Retinal pigment epithelial cell (primary cell): ENCODE results near the gene CACNG8.
A peak's percentile ranks its signal among the peaks of the same experiment; 100 is the strongest.

Experiments
- DNase-seq: peaks from one replicate; pipeline ENCODE4 v3.0.0-alpha.2; 2010; ENCODE audit warnings: low read depth
- H3K4me3 ChIP-seq: 2 replicates; pipeline ENCODE4 v1.5.1; 2011; ENCODE audit warnings: mild to moderate bottlenecking, low read length, control low read depth, moderate library complexity
- CTCF ChIP-seq: conservative IDR thresholded peaks from 2 replicates; pipeline ENCODE4 v1.5.1; 2011; ENCODE audit warnings: low read depth, low read length, control low read depth, inconsistent platforms

The CACNG8 gene

DNA sequence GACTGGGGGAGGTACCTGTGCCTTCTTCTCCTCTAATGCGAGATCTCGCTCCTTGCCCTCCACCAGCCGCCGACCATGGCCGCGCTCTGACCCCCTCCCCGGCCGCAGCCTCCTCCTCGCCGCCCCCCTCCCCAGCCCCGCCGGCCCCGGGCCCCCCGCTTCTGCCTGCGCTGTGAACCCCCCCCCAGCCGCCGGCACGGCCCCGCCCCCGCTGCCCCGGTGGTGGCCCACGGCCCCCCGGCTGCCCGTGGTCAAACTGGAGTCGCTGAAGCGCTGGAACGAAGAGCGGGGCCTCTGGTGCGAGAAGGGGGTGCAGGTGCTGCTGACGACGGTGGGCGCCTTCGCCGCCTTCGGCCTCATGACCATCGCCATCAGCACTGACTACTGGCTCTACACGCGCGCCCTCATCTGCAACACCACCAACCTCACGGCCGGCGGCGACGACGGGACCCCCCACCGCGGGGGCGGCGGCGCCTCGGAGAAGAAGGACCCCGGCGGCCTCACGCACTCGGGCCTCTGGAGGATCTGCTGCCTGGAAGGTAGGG is at the start of gene CACNG8:
Gene CACNG8, plus strand, starts transcription at position 51 of the 545 bp plus-strand sequence.
- no peak for TF ChIP-seq CTCF
- DNase-seq, result no peak
- no peak within 1 kb of the TSS for H3K4me3 ChIP-seq

DNA sequence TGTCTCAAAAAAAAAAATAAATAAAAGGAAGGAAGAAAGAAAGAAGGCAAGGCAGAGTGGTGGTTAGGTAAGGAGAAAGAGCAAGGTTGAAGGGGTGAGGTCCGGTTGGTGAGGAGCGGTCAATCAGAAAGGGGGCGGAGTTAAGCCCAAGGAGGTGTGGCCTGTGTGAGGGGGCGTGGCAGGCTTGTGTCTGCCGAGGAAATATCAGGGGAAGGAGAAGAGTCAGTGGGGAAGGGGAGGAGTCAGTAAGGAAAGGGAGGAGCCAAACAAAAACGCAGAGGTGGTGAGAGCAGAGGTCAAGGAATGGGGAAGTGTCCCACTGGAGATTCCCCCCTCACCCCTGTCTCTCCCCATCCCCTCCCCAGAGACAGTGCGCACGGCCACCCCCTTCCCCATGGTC is 47.7 kb upstream of the CACNG8 start:
- no peak for DNase-seq
- TF ChIP-seq CTCF, result no peak
- H3K4me3 ChIP-seq, result no peak overlapping the region

DNA sequence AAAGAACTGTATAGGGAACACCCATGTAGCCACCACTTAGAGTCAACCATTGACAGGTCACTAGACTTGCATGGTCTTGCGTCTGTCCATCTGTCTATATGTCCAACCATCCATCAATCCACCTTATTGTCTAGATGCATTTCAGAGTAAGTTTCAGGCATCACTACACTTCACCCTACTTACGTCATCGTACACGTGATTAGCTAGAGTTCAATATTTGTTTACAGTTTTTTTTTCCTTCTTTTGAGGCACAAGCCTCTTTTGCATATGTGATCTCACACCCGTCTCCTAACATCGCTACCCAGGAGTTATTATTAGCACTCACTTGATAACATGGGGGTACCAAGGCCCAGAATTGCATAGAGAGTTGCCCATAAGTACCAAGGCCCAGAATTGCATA is 46.7 kb upstream of the CACNG8 start:
- DNase-seq, result no peak
- H3K4me3 ChIP-seq, result no peak overlapping the region
- TF ChIP-seq CTCF, result no peak

DNA sequence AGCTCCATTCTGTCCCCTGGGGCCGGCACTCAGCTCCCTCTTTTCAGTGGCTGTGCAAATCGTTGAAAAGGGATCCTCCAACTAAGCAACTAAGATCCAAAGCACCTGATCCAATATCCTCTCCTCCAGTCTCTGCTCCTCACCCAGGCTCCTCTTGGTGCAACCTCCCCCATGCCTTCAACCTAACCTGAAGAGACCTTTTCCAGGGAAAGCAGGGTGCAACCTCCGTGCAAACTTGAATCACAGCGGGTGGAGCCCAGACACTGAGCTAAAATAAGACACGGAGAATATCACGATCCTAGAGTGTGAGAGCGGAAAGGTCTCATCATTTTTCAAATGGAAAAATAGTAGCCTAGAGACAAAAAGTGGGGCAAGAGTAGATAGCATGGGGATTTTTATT is 45.4 kb upstream of the CACNG8 start:
- no peak for TF ChIP-seq CTCF
- H3K4me3 ChIP-seq, result no peak overlapping the region
- no peak for DNase-seq

DNA sequence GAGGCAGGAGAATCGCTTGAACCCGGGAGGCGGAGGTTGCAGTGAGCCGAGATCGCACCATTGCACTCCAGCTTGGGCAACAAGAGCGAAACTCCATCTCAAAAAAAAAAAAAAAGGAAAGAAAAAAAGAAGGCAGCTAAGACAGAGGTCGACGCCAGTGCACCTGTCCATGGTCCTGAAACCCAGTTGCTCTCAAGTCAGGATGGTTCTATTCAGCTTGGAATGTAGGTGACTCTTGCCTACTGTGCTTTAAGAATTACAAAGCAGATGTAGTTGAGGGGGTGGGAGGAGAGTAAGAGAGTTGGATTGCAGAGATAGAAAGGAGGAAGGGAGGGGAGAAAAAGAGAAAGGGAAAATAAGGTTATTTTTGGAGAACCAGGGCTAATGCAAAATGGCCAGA is 35.0 kb upstream of the CACNG8 start:
- peak; percentile 19 for DNase-seq
- no peak for TF ChIP-seq CTCF

DNA sequence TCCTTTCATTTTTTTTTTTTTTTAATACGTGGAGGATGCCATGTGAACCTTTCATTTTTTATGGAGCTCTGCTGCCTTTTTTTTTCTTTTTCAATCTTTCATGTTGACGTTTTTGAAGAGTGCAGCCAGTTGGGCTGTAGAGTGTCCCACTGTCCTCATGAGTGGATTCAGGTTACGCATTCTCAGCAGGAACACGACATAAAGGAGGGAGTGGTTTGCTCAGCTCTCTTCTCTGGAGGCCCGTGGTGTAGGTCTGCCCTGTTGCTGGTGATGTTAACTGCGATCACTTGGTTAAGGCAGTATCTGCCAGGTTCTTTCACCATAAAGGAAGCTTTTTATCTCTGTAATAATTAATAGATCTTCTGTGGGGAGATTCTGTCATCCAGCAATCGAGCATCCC is 26.7 kb upstream of the CACNG8 start:
- no peak for DNase-seq
- H3K4me3 ChIP-seq, result no peak overlapping the region
- no peak for TF ChIP-seq CTCF

More for the DNA sequence above, 35.0 kb upstream of the CACNG8 start:
- H3K4me3 ChIP-seq, result no peak overlapping the region

DNA sequence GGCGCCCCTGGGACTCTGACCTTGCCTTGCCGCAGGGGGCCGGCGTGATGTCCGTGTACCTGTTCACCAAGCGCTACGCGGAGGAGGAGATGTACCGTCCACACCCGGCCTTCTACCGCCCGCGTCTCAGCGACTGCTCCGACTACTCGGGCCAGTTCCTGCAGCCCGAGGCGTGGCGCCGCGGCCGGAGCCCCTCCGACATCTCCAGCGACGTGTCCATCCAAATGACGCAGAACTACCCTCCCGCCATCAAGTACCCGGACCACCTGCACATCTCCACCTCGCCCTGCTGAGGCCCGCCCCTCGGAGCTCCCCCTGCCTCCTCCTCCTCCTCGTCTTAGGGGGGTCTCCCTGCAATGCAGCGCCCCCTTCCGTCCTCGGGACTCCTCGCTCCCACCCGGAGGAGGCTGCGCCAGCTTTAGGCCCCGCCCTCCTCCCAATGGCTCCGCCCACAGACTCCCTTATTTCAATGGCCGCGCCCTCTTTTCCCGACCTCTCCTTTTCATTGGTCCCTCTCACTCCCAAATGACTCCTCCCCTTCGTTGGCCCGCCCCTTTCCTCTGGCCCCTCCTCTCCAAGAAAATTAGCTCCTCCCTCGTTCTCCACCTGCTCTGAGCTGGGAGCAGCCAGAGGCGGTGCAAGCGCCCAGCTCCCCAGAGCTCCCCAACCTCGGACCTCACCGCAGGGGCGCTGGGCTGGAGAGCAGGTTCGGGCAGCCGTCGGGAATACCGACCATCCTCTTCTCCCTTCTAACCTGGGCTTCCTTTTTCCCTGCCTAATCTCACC is 20.5 kb upstream of the CACNG8 start:
- no peak overlapping the region for H3K4me3 ChIP-seq
- DNase-seq, result no peak
- peak; percentile 2 for TF ChIP-seq CTCF
